Measurements from ENCODE around the gene ARHGAP5.

ARHGAP5 gene

DNA sequence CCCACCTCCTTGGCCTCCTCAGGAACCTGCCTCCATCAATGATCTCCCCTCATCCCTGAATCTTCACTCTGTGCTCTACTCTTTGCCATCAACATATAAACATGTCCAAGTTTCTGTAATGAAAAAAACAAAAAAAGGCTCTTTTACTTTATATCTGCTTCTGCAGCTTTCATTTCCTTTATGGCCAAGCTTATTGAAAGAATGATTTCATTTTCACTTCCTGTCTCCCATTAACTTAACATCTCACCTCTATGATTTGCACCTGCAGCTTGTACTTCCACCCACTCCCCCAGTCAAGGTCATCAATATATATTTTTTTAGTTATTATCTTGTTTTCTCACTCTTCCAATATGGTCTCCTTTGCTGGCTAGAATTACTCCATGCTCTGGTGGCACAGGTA, 109.1 kb downstream of the ARHGAP5 start:
- Histone ChIP-seq H3K4me1 (no peaks in the 10 kb centered on the region), H3K27ac (no peak overlapping the region), H3K9me3 (peaks cover 0 to 6% (median 3%) of the 10 kb centered on the region in 3 donors), H3K4me3 (no peak overlapping the region), H3K27me3 (no peaks in the 10 kb centered on the region), H3K36me3 (no peaks in the 10 kb centered on the region)
- DNase-seq, result no peak
- intact Hi-C loops (cut with DNase I; ENCODE audit: low total_unique reads), result no loop called here
- TF ChIP-seq CTCF (IDR thresholded peaks at IDR 0.05), result no peak

GRCh38 chr14:32189811-32190210, 112.7 kb downstream of the ARHGAP5 start:
- Histone ChIP-seq H3K36me3 (no peaks in the 10 kb centered on the region), H3K4me1 (no peaks in the 10 kb centered on the region), H3K27ac (no peak overlapping the region), H3K27me3 (no peaks in the 10 kb centered on the region), H3K4me3 (no peak overlapping the region), H3K9me3 (peaks cover 0 to 6% (median 3%) of the 10 kb centered on the region in 3 donors)
- no peak for DNase-seq
- intact Hi-C loops (cut with DNase I; ENCODE audit: low total_unique reads), result no loop called here
- TF ChIP-seq CTCF (IDR thresholded peaks at IDR 0.05), result no peak

DNA sequence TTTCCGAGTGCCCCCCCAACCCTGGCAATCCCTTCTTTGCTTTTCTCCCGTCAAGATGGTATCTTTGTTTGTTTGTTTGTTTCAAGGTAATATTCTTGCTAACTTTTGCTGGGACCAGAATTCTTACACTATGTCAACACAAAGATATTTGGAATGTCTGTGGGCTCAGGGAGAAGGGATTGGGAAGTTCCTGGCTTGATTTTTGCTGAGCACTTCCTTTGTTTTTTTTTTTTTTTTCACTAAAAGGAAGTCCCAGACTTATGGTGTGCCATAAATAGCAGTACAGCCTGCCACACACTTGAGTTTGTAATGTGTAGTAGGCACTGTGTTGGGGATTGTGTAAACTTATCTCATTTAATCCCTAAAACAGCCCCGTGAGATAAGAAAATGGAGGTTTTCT, 113.6 kb downstream of the ARHGAP5 start:
- H3K36me3 ChIP-seq, result no peaks in the 10 kb centered on the region
- no peaks in the 10 kb centered on the region for H3K9me3 ChIP-seq
- H3K4me3 ChIP-seq, result no peak overlapping the region
- no peak for TF ChIP-seq CTCF (IDR thresholded peaks at IDR 0.05)
- H3K27me3 ChIP-seq, result no peaks in the 10 kb centered on the region
- no peaks in the 10 kb centered on the region for H3K4me1 ChIP-seq
- intact Hi-C loops (cut with DNase I; ENCODE audit: low total_unique reads), result no loop called here
- H3K27ac ChIP-seq, result no peak overlapping the region
- DNase-seq, result no peak

- no peak overlapping the region for H3K27ac ChIP-seq
- TF ChIP-seq CTCF (IDR thresholded peaks at IDR 0.05), result no peak
- no peak overlapping the region for H3K4me3 ChIP-seq
- H3K9me3 ChIP-seq, result no peaks in the 10 kb centered on the region
- H3K36me3 ChIP-seq, result no peaks in the 10 kb centered on the region
- no peaks in the 10 kb centered on the region for H3K27me3 ChIP-seq
- intact Hi-C loops (cut with DNase I; ENCODE audit: low total_unique reads), result no loop called here
- no peaks in the 10 kb centered on the region for H3K4me1 ChIP-seq
- DNase-seq, result no peak
Measured at GRCh38 chr14:32192712-32193373, 115.7 kb downstream of the ARHGAP5 start.

GRCh38 chr14:32193532-32193931, 116.4 kb downstream of the ARHGAP5 start:
- Histone ChIP-seq H3K27me3 (no peaks in the 10 kb centered on the region), H3K36me3 (no peaks in the 10 kb centered on the region), H3K27ac (no peak overlapping the region), H3K4me3 (no peak overlapping the region), H3K4me1 (no peaks in the 10 kb centered on the region), H3K9me3 (no peaks in the 10 kb centered on the region)
- no peak for DNase-seq
- intact Hi-C loops (cut with DNase I; ENCODE audit: low total_unique reads), result no loop called here
- TF ChIP-seq CTCF (IDR thresholded peaks at IDR 0.05), result no peak

DNA sequence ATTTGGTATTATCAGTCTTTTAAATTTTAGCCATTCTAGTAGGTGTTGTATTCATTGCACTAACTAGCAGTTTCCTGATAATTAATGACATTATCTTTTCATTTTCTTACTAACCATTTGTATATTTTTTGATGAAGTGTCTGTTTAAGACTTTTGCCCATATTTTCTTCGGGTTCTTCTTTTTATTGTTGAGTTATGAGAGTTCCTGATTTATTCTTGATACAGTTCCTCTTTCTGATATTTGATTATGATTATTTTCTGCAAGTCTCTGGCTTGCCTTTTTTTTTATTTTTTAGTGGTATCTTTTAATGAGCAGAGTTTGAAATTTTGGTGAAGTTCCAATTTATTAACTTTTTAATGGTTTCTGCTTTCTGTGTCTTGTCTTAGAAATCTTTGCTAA, 118.5 kb downstream of the ARHGAP5 start:
- TF ChIP-seq CTCF (IDR thresholded peaks at IDR 0.05), result no peak
- Histone ChIP-seq H3K36me3 (no peaks in the 10 kb centered on the region), H3K4me1 (peaks cover 0 to under 1% (median 0%) of the 10 kb centered on the region in 4 donors), H3K9me3 (no peaks in the 10 kb centered on the region), H3K27ac (no peak overlapping the region), H3K27me3 (no peaks in the 10 kb centered on the region), H3K4me3 (no peak overlapping the region)
- DNase-seq, result no peak
- intact Hi-C loops (cut with DNase I; ENCODE audit: low total_unique reads), result no loop called here

All from tibial artery (tissue), 4 donors.